CD1c-positive myeloid dendritic cell (primary cell): ENCODE data around the gene ZNF70.

Experiments used
- DNase-seq: peaks from one replicate; pipeline ENCODE4 v3.0.0-alpha.2; 2016; ENCODE audit errors: extremely low spot score

Gene ZNF70

GRCh38 chr22:23692598-23693291, 58.2 kb downstream of the ZNF70 start:
- no peak for DNase-seq

DNA sequence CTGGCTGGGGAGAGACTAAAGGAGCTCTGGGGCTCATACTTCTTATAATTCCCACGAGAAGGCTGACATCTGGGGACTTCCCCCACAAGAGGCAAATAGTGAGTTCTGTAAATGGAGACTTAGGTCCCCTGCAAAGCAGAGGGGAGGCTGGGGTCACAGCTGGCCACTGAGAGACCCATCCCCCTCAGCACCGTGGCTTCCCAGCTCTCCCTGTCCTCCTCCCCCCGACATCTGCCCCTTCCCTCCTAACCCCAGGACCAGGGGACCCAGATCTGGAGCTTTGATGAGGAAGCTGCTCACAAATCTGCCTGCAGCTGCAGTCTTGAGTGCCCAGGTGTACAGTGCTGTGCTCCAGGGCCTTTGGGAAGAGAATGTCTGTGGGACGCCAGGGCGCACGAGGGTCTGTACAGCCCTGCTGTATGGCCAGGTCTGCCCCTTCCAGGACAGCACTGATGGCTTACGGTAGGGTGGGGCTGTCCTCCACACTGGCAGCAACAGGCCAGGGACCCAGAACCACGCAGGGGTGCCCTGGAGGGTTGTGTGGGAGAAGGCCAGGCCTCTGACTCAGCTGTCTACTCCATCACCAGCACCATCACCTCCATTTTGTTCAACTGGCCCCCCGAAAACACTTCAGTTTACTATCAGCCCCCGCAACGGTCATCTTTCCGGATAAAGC, 59.0 kb downstream of the ZNF70 start:
- DNase-seq: no peak

- DNase-seq: no peak
Measured at GRCh38 chr22:23690713-23691112, 60.2 kb downstream of the ZNF70 start, which contains the start of gene RGL4. RGL4 (plus strand) TSS chr22:23691013; CDS start chr22:23692031, 1,018 bp downstream.

GRCh38 chr22:23689414-23689813, 61.5 kb downstream of the ZNF70 start:
- DNase-seq: no peak
